GM21619 (cell line): ENCODE measurements around the gene TFCP2L1.
"Not testable (repeated sequence)": the region's sequence is repeated elsewhere in the genome, so short reads cannot be mapped to it uniquely, and the experiment has no call there.

Source experiments
- ATAC-seq: cut with Tn5 transposase; IDR thresholded peaks from one replicate; pipeline ENCODE4 v1.9.1; 2021; ENCODE audit not compliant: unreplicated experiment

Gene TFCP2L1

DNA sequence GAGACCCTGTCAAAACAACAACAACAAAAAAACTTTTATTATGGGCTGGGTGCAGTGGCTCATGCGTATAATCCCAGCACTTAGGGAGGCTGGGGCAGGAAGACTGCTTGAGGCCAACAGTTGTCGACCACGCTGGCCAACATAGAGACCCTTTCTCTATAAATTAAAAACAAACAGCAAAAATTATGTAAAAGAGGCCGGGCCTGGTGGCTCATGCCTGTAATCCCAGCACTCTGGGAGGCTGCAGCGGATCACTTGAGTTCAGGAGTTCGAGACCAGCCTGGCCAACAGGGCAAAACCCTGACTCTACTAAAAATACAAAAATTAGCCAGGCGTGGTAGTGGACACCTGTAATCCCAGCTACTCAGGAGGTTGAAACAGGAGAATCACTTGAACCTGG, 15.6 kb downstream of the TFCP2L1 start:
- not testable (repeated sequence) for ATAC-seq

DNA sequence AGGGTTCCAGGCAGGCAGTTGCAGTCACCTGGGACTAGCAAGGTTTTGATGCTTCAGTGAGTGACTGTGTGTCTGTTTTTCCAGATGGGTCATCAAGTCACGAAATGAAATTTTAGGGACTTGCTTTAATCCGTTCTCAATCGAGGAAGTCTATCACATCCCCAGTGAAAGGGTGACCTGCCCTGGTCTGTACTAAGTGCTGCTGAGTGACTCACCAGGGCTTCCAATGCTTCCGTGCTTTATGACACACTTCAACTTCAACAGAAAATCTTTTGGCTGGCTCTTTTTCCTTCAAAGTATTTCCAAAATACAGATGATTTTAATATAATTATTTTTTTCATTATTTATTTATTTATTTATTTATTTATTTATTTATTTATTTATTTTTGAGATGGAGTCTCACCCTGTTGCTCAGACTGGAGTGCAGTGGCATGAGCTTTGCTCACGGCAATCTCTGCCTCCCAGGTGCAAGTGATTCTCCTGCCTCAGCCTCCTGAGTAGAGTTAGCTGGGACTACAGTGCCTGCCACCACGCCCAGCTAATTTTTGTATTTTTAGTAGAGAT, 18.4 kb downstream of the TFCP2L1 start:
- no peak for ATAC-seq

DNA sequence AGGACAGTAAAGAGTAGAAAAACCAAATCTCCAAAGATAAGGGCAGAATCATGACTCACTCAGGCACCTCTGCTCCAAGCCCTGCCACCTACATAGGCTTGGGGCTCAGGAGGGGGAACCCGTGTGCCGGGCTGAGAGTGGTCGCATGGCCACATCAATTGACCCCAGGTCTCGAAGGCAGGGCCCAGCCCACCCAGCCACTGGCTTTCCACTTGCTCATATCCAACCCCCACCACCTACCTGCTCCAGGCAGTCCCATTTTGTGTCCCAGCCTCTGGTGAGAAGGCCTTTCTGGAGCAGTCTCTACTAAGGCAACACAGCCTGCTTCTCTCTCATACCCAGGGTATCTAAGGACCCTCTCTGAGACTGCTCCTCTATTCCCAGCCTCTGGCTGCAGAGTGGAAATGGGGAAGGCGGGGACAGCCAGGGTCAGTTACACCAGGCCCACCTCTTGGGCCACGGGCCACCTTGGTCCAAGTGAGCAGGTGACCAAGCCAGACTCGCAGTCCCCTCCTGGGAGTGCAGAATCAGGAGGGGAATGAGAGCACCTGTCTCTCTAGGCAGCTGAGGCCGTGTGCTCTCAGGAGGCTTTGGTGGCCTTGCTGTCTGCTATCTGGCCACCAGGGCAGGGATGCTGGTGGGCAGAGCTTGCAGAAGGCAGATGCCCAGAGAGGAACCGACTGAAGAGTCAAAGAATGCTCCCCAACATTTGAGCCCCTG, 20.8 kb downstream of the TFCP2L1 start:
- no peak for ATAC-seq

DNA sequence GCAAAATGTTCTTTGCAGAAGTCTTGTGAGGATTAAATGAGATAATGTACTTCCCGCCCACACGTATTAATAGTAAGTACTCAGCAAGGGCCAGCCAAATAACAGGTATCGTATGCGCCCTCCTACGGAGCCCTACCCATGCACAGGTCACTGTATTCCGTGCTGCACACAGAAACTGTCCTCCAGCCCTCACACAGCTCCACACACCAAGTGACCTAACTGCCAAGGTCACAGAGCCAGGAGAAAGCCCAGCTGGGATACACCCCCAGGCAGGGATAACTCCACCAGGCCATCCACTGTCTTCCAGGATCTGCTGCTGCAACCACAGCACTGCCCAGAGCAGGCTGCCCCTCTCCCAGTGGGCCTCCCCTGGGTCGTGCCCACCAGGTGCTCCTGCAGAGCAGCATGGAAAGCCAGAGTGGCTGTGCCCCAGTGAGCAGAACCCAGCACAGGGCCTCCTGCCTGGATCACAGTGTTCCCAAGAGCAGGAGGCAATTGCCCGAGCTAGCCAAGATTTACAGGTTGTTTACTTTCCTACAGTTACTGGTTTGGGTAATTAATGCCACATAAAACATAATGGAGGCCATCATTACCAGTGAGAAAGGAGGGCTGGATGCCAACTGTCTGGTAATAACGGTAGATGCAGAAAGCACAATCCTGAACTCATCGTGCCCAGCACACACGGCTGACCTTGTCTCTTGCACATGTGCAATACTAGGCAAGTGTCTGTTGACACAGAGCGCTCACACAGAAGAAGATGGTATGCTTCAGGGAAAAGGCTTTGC, 24.4 kb downstream of the TFCP2L1 start:
- no peak for ATAC-seq

DNA sequence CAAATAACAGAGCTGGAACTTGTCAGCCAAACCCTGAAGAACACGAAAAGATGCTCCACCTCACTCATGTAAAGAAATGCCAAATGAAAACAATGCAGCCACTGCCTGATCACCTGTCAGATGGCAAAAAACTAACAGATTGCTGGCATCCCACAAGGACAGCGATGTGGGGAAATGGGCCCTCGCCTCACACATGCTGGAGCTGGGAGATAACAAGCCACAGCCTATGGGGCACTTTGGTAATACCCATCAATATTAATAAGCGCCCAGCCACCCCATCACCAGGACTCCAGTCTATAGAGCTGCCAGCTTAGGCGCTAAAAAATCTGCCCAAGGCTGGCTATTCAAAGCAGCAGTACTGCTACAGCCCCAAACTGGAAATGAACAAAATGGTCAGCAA, 27.0 kb downstream of the TFCP2L1 start:
- ATAC-seq: no peak

DNA sequence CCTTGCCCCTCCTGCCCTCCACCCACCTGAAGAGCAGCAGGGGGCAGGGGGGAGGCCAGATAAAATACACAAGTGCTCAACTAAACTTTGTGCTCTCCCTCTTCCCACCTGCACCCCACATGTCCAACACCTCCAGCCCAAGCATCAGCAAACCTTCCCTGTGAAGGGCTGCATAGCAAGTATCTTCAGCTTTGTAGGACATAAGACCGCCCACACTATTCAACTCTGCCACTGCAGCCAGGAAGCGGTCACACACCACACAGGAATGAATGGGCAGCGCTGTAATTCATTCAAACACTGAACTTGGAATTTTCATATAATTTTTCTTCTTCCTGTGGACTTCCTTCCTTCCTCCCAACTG, 27.5 kb downstream of the TFCP2L1 start:
- no peak for ATAC-seq

DNA sequence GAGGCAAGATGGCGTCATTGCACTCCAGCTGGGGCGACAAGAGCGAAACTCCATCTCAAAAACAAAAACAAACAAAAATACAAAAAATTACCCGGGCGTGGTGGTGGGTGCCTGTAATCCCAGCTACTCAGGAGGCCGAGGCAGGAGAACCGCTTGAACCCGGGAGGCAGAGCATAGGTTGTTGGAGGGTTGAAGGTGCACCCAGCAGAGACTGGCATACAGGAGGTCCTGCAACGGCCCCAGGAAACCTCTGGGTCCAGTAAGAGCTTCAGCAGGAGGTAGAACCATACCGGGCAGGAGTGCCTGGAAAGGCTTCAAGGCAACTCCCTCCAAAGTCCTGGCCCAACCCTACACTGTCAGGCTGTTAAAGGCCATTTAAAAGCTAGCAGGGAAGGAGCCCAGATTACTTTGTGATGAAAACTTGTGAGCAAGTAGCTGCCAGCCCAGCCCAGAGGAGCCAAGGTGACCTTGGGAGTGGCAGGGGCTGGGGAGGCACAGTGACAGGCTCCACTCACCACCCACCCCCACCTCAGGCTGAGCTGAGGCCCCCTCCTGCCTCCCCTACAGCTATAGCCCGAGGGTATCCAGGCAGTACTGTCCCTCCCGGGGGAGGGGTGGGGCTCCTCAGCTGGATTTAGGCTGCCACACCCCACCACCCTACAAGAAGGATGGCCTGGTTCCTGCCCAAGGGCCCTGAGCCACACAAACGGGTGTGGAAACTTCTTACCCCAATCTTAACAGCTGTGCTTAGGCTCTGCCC, 28.1 kb downstream of the TFCP2L1 start:
- ATAC-seq: no peak

DNA sequence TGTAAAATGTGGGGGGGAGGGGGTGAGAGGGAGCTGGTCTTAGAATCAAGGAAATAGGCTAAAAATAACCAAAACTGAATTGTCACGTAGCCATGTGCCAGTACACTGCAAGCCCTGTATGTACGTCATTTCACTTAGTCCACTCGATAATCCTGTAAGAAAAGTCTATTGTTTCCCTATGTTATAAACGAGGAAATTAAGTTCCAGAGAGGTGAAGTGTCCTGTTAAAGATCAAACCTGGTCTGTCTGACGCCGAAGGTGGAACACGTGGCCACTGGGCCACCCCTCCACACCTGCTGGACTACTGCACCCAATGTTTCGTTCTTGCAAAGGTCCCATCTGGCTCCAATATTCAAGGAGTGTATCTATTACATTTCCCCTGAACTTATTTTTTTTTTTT, 29.6 kb downstream of the TFCP2L1 start:
- ATAC-seq: no peak

DNA sequence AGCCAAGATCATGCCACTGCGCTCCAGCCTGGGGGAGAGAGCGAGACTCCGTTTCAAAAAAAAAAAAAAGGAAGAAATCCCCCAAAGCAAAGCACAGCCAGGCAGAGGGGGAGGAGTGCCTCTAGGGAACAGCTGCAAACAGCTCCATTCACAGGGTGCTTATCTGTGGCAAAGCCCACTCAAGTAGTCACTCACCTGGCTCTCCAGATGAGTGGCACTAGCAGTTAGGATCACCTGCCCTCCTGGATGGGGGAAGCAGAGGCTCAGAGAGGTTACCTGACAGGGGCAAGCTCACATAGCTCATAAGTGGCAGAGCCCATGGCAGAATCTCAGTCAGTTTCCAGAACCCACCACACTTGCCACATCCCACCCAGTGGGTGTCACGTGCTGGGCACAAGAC, 30.3 kb downstream of the TFCP2L1 start:
- ATAC-seq: no peak

DNA sequence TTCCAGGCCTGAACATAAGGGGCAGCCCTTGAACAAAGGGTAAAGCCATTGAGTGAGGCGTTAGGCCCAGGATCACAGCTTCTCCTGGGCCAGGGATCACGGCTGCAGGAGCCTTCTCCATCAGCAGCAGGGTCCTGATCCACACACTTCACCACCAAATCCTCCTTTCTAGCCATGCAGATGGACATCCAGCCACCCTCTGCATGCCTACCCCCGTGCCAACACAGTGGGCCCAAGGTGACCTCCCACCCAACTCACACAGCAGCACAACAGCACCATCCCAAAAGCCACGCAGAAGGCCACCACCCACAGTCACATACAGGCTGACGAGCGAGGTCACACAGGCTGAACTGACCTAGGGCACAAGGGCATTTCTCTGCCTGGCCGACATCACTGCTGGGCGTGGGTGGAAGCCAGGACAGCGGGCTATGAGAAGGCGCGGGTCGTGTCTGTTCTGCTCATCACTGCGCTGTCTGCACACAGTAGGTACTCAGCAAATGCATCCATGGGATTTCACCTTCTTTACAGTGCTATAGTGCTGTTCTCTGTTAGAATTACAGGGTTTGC, 31.2 kb downstream of the TFCP2L1 start:
- ATAC-seq: no peak

DNA sequence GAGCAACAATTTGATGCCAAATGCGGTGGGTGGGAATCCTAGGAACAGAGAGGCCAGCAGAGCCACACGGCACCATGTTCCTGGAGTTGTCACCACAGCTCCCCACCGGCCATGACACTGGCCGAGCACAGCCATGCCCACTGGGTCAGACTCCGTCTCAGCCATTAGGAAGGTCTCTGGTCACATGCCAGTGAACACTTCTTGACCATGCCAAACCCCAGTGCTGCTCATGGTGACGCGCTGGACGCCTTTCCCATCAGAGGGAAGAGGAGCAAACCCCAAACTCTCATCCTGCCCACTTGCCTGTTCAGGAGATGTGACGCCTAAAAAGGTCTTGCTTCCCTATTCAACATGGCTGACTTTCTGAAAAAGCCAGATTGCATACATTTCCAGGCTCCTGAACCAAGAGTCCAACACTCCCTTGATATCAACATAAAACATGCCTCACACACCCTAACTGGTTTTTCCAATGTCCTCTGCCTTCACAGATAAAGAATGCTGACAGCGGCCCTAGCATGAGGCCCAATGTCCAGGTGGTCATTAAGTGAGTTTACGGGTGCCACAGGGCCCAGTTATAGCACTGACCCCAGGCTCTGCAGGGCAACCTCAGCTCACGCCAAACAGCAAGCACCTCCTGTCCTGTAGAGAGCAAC, 31.9 kb downstream of the TFCP2L1 start:
- ATAC-seq: no peak

DNA sequence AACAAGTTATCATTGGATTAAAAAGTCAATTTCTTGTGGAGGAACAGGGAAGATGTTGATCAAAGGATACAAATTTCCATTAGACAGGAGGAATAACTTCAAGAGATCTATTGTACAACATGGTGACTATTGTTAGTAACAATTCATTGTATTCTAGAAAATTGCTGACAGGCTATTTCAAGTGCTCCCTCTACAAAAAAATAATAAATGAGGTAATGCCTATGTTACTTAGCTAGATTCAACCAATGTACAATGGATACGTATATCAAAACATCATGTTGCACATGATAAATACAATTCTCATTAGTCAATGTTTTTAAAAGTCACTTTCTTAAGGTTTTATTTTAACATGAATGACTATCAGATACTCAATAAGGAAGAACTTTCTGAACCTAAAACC, 33.5 kb downstream of the TFCP2L1 start:
- ATAC-seq: no peak

DNA sequence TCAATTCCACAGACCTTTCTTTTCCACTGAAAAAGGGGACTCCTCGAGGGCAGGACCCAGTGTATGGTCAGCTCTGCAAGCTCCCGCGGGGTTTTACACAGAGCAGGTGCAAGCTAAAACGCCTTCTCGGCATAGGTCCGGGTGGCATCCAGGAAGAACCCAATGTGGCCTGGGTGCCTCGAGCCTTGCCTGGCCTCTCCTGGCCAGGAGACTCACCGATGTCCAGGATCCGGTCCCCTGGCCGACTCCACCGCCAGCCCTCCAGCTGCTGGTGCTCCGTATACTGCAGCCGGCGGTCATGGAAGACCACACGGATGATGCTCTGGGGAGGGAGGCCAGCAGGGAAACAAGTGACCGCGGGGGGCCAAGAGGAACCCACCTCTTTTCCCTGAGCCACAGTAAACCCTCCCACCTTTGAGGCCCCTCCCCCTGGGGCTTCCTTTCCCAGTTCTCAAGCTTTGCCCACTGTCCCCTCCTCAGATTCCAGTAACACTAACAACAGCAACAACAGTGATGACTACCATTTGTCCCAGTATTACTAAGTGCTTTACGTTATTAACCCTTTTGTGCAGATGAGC, 36.1 kb downstream of the TFCP2L1 start:
- ATAC-seq: no peak

DNA sequence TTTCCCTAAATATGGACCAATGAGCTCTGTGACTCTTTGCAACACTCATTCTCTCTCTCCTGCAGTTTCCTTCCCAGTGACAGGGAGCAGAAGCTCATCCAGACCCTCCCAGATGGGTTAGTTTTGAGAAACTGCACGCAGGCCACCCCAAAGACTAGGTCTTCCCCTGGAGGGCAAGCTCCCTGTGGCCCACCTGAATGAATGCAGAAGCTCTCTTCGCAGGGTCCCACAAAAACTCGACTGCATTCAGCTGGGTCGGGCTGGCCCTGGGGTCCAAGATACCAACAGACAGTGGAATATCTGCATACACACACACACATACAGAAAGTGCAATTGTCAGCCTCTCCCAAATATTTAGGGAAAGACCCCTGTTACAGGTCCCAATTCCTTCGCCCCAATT, 37.0 kb downstream of the TFCP2L1 start:
- ATAC-seq: no peak

DNA sequence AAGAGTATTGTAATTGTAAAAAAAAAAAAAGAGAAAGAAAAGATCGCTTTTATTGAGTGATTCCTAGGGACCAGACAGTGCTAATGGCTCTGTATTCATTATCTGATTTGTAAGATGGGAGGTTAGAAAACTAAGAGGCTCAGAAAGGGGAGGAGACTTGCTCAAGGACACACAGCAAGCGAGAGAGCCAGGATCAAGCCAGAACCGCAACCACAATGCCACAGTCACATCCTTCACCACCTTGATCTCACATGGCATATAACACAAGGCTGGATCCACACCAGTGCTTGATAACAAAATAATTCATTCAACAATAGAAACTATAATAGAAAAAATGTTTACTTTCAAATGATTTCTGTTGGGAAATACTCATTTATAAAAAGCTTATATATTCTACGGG, 37.5 kb downstream of the TFCP2L1 start:
- no peak for ATAC-seq

DNA sequence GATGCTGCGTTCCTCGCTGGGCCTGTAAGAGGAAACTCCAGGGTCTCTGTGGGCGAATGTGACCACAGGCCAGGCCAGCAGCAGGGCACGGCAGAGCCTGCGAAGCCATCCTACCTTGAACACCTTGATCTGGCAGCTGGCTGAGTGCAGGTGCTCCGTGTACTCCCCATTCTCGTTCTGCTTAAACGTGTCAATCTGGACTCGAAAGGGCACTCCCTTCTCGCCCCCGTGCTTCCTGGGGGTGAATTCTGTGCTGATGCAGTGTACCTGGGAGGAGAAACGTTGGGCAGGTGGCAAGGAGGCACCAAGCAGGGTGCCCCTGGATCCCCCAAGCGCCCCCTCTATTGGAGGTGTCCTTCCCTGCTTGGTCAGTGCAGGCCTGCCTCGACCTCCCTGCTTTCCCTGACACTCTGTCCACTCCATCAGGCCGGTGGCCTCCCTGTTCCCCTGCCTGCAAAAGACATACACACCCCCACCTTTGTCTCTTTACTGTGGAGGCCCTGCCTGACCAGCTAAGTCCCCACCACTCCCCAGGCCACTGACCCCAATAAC, 38.2 kb downstream of the TFCP2L1 start:
- ATAC-seq: no peak

DNA sequence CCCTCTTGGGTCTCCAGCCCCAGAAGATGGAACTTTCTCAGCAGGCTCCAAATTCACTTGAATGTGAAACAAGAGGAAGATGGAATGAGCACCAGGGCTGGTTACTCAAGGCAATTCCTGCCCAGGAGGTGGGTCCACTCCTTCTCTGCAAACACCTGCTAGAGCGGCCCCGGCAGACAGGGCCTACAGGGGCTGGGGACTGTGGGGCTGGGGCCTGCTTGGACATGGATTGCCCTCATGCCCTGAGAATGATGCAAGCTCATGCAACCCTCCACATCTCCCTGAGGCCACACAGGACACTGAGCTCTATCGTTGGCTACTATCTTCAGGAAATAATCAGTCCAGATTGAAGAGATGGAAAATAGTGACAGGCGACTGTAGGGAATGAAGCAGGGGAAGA, 39.1 kb downstream of the TFCP2L1 start:
- ATAC-seq: no peak

DNA sequence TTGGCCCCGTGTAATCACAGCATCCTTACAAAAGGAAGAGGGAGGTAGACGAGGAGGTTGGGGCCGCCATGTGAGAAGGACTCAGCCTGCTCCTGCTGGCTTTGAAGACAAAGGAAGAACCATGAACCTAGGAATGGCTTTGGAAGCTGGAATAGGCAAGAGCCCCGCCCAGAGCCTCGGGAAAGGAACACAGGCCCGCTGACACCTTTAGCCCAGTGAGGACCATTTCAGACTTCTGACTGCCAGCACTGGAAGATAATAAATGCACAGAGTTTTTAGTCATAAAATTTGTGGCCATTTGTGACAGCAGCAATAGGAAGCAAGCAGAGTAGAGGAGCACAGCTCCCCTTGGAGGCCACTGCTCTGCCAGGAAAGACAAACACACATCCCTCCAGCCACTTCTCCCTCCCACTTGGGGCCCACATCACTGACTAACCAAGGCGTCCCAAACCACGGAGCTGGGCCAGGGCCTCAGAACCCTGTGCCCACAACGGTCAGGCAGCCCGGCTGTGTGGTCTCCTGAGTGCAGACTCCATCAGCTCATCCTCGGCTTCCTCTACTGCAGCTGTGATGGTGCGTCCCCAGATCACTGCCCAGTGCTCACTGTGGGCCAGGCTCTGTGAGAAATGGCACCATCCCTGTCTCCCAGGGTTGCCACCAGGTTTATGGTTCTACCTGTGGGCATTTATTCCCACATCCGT, 39.7 kb downstream of the TFCP2L1 start:
- no peak for ATAC-seq

DNA sequence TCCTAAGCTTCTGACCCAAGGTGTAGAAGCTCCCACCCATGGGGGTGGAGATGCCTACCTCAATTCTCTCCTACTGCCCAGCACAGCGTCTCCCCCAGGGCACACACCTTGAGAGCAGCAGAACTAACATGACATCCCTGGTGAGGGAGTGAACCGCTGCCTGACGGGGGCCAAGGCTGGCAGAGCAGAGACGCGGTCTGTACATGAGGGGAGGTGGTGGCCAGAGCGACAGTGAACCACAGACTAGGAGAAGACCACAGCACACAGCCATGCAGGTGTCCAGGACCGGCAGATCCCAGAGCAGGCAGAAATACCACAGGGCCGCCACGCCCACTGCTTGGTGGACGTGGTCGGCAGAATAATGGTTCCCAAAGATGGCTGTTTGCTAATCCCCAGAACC, 40.4 kb downstream of the TFCP2L1 start:
- ATAC-seq: no peak
